HUES48 (cell line): ENCODE measurements around the gene RUFY1.

Experiments used
- H3K27ac ChIP-seq: one replicate; pipeline ENCODE4 v1.7.0; 2013; ENCODE audit warnings: low read depth, low read length, inconsistent platforms
- H3K27me3 ChIP-seq: 2 replicates; pipeline ENCODE4 v1.6.1; 2013; ENCODE audit warnings: mild to moderate bottlenecking, low read length; ENCODE audit not compliant: control insufficient read depth, insufficient read depth
- H3K36me3 ChIP-seq: 2 replicates; pipeline ENCODE4 v1.6.1; 2013; ENCODE audit warnings: low read length; ENCODE audit not compliant: control insufficient read depth, insufficient read depth
- H3K4me1 ChIP-seq: 2 replicates; pipeline ENCODE4 v1.6.1; 2013; ENCODE audit warnings: mild to moderate bottlenecking, low read length; ENCODE audit not compliant: control insufficient read depth, insufficient read depth
- H3K4me3 ChIP-seq: 2 replicates; pipeline ENCODE4 v1.5.1; 2013; ENCODE audit warnings: mild to moderate bottlenecking, low read depth, low read length
- H3K9ac ChIP-seq: 2 replicates; pipeline ENCODE4 v1.6.1; 2013; ENCODE audit warnings: mild to moderate bottlenecking, low read depth, low read length, moderate library complexity
- H3K9me3 ChIP-seq: 2 replicates; pipeline ENCODE4 v1.6.1; 2013; ENCODE audit warnings: low read length; ENCODE audit not compliant: control insufficient read depth, insufficient read depth

The RUFY1 gene

DNA sequence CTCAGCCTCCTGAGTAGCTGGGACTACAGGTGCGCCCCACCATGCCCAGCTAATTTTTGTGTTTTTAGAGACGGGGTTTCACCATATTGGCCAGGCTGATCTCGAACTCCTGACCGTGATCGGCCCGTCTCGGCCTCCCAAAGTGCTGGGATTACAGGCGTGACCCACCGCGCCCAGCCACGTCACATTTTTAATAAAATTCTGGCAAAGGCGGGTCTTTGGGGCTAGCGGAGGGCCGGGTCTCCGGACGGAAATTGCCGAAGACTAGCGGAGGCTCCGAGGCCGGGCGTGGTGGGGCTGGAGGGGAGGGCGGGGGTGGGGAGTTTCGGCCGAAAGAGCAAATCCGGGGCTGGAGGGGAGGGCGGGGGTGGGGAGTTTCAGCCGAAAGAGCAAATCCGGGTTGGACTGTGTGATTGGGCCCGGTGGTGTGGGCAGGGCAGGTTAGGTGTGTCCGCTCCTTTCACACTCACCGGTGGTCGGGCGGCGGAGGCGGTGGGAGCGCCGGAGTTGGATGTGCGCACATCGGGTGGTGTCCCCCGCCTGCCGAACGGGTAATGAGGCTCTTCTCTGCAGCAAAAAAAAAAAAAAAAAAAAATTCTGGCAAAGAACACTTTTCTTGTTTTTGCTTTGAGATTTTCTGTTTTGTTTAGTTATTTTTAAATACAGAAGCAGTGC, 27.1 kb downstream of the RUFY1 start:
- Histone ChIP-seq H3K9ac (no peak overlapping the region), H3K27me3 (no peaks in the 10 kb centered on the region), H3K9me3 (no peaks in the 10 kb centered on the region), H3K4me3 (no peak overlapping the region), H3K4me1 (no peaks in the 10 kb centered on the region), H3K36me3 (peaks cover 72% of the 10 kb centered on the region), H3K27ac (no peak overlapping the region)

DNA sequence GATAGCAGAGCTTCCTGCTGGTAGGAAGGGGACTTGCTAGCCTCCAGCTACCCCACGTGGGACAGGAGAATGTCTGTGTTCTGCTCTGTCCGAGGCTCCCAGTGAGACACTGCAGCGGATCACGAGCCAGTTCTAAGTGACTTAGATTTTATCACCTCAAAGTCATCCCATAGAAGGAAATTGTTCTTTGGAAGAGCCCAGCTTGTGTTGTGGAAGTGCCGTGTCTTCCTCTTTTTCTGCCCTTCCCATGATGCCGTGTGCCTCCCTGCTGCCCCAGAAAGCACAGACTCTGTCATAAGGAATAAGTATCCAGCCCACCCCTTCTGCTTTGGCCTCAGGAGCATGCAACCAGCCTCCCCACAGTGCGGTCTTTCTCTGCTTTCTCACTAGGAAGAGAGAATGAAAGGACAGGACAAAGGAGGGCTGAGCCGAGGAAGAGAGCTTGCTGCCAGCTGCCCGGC, 35.6 kb downstream of the RUFY1 start:
- Histone ChIP-seq H3K9me3 (no peaks in the 10 kb centered on the region), H3K27me3 (no peaks in the 10 kb centered on the region), H3K36me3 (peaks cover 72% of the 10 kb centered on the region), H3K4me1 (no peaks in the 10 kb centered on the region), H3K9ac (no peak overlapping the region), H3K27ac (peak overlapping the region; percentile 14), H3K4me3 (no peak overlapping the region)

DNA sequence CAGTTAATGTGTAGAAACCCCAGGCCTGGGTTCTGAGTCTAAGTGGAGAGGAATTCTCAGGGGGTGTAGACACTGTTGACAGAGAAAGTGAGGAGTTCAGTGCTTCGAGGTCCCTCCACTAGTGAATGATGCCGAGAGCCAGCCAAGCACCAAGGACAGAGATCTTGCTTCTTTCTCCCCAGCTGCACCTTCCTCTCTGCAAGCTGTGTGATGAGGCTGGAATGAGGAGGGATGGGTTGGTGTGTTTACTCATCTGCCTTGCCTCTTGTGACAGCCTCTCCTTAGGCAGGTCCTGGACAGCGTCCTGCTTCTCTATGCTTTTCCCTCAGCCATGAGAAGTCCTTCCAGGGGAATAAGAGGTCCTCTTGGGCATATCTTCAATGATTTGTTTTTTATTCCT, 37.8 kb downstream of the RUFY1 start:
- H3K9ac ChIP-seq, result no peak overlapping the region

DNA sequence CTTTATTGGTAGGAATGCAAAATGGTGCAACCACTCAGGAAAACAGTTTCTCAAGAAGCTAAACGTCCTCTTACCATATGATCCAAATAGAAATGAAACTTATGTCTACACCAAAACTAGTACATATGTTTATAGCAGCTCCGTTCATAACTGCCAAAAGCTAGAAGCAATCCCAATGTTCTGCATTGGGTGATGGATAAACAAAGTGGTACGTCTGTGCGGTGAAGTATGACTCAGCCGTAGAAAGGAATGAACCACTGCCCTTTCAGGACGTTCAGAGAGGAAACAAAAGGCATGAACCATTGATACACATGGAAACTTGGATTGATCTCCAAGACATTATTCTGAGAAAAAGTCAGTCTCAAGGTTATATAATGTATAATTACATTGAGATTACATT, 45.6 kb downstream of the RUFY1 start:
- no peak overlapping the region for H3K4me3 ChIP-seq
- no peak overlapping the region for H3K27ac ChIP-seq
- H3K9ac ChIP-seq, result no peak overlapping the region
- H3K27me3 ChIP-seq, result no peaks in the 10 kb centered on the region
- H3K36me3 ChIP-seq, result peaks cover 83% of the 10 kb centered on the region
- H3K4me1 ChIP-seq, result no peaks in the 10 kb centered on the region
- no peaks in the 10 kb centered on the region for H3K9me3 ChIP-seq

More for the DNA sequence above, 37.8 kb downstream of the RUFY1 start:
- Histone ChIP-seq H3K4me3 (no peak overlapping the region), H3K36me3 (peaks cover 73% of the 10 kb centered on the region), H3K27ac (no peak overlapping the region), H3K9me3 (no peaks in the 10 kb centered on the region), H3K27me3 (no peaks in the 10 kb centered on the region), H3K4me1 (no peaks in the 10 kb centered on the region)

DNA sequence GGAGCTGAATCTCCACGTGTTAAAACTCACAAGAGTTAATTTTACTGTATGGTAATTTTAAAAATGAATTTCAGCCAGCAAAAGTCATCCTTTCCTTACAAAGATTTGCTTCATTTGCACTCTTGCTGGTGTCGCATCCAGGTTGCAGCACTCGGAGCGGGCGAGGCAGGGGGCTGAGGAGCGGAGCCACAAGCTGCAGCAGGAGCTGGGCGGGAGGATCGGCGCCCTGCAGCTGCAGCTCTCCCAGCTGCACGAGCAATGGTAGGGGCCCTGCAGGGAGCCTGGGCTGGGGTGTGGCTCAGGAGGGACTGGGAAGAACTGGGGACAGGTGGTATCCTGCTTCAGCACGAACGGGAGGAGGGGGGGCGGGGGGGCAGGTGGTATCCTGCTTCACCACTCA, 46.1 kb downstream of the RUFY1 start:
- H3K4me3 ChIP-seq, result no peak overlapping the region
- no peak overlapping the region for H3K9ac ChIP-seq
- peaks cover 80% of the 10 kb centered on the region for H3K36me3 ChIP-seq
- no peaks in the 10 kb centered on the region for H3K9me3 ChIP-seq
- H3K27ac ChIP-seq, result no peak overlapping the region
- no peaks in the 10 kb centered on the region for H3K4me1 ChIP-seq
- no peaks in the 10 kb centered on the region for H3K27me3 ChIP-seq

DNA sequence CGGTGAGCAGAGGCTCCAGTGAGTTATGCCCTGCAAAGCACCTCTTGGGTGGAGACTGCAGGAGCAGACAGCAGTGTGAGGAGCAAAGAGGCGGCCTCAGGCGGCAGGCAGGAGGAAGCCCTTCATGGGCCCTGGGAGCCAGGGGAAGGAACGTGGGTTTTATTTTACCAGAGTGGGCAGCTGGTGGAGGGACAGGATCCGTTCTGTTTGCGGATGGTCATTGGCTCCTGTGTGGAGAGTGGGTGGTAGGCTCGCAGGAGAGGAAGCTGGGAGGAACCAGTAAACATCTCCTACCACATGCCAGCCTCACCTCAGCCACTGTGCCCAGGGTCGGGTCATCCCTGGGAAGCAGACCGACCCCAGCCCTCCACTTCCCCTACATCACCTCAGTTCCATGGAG, 48.7 kb downstream of the RUFY1 start:
- Histone ChIP-seq H3K9ac (no peak overlapping the region), H3K27me3 (no peaks in the 10 kb centered on the region), H3K9me3 (no peaks in the 10 kb centered on the region), H3K36me3 (peaks cover 71% of the 10 kb centered on the region), H3K4me1 (no peaks in the 10 kb centered on the region), H3K4me3 (no peak overlapping the region), H3K27ac (no peak overlapping the region)

DNA sequence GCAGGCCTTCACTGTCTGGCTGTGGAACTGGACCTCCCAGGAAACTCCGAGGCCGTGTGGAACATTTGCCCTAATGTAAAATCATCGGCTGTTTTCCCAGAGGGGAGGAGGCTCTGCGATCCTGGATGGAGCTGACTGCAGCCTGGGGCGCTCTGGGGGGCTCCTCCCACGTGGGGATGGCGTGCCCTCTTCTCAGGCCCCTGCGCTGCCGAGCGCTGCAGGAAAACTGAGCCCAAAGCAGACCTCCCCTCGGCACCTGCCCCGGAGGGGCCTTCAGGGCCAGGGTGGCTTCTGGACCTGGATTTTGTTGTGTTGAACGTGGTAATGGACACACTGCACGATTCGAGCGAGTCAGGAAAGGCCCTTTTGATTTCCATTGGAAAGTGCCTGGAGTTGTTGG, 49.2 kb downstream of the RUFY1 start:
- Histone ChIP-seq H3K4me3 (no peak overlapping the region), H3K4me1 (no peaks in the 10 kb centered on the region), H3K9me3 (no peaks in the 10 kb centered on the region), H3K27ac (no peak overlapping the region), H3K9ac (no peak overlapping the region), H3K27me3 (no peaks in the 10 kb centered on the region), H3K36me3 (peaks cover 73% of the 10 kb centered on the region)

DNA sequence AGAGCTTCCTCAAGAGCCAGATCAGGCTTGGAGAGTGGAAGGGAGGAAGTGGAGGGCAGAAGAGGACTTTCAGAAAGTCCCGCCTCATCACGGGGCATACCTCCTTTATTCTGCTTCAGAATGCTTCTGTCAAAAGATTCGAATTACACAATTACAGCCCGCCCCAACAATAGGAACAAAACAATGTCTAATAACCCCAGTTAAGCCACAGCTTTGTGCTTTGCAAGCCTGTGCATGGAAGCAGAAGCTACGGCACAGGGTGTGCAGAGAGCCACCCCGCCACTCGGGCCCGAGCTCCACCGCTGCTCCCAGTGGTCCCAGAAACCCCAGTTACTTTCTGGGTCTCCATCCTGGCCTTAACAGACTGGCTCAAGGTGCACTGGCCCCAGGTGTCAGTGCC, 49.6 kb downstream of the RUFY1 start:
- Histone ChIP-seq H3K36me3 (peaks cover 73% of the 10 kb centered on the region), H3K9me3 (no peaks in the 10 kb centered on the region)

DNA sequence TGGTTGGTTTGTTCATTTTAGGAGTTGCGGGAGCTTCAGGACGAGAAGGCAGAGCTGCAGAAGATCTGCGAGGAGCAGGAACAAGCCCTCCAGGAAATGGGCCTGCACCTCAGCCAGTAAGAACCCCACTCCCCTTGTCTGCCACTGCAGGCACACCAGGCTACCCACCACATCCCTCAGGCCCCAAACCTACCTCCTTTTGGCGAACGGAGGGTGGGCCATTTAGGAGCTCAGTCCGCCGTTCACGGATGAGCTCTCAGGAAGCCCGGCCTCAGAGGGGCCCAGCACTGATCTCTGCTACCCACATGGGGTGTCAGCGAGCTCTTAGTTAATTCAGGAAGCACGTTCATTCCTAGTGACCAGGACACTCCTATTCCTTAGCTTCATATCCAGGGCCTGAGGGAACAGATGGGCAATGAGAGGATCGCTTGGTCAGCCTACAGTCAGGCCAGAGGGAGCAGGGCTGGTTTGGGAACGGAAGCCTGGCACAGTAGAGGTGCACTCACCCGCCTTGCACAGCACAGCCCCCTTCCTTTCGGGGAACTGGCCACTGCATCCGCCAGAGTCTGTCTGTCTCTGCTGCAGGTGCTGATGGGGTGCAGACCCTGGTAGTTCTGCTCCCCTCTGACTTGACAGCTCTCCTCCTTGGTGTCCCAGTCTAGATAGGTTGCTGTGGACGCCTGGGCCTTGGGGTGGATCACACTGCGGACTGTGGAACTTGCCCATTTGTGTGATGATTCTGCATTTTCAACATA, 51.7 kb downstream of the RUFY1 start:
- Histone ChIP-seq H3K4me3 (no peak overlapping the region), H3K27me3 (no peaks in the 10 kb centered on the region), H3K9me3 (no peaks in the 10 kb centered on the region), H3K9ac (no peak overlapping the region), H3K27ac (no peak overlapping the region), H3K36me3 (peaks cover 74% of the 10 kb centered on the region), H3K4me1 (no peaks in the 10 kb centered on the region)

More for the DNA sequence above, 49.6 kb downstream of the RUFY1 start:
- Histone ChIP-seq H3K27ac (no peak overlapping the region), H3K4me1 (no peaks in the 10 kb centered on the region), H3K27me3 (no peaks in the 10 kb centered on the region), H3K9ac (no peak overlapping the region), H3K4me3 (no peak overlapping the region)

DNA sequence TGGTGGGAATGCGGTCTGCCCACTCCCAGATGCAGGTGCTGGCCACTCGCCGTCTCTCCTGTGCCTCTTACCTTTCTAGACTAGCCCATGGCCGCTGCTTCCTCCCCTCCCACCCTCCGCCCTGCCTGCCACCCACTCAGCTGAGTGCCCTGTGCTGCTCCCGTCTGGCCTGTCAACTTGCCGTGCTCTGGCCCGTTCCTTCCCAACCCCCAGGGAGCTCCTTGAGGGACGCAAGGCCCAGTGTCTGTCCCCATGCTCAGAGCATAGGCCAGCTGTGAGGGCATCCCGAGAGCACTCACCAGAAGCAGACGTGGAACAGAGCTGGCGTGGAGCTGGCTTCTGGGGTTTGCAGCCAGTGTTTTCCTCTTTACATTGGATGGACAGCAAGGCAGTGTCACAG, 53.0 kb downstream of the RUFY1 start:
- H3K4me3 ChIP-seq, result no peak overlapping the region
- H3K36me3 ChIP-seq, result peaks cover 78% of the 10 kb centered on the region
- no peak overlapping the region for H3K9ac ChIP-seq
- no peaks in the 10 kb centered on the region for H3K4me1 ChIP-seq
- H3K27me3 ChIP-seq, result no peaks in the 10 kb centered on the region
- no peaks in the 10 kb centered on the region for H3K9me3 ChIP-seq
- H3K27ac ChIP-seq, result no peak overlapping the region

DNA sequence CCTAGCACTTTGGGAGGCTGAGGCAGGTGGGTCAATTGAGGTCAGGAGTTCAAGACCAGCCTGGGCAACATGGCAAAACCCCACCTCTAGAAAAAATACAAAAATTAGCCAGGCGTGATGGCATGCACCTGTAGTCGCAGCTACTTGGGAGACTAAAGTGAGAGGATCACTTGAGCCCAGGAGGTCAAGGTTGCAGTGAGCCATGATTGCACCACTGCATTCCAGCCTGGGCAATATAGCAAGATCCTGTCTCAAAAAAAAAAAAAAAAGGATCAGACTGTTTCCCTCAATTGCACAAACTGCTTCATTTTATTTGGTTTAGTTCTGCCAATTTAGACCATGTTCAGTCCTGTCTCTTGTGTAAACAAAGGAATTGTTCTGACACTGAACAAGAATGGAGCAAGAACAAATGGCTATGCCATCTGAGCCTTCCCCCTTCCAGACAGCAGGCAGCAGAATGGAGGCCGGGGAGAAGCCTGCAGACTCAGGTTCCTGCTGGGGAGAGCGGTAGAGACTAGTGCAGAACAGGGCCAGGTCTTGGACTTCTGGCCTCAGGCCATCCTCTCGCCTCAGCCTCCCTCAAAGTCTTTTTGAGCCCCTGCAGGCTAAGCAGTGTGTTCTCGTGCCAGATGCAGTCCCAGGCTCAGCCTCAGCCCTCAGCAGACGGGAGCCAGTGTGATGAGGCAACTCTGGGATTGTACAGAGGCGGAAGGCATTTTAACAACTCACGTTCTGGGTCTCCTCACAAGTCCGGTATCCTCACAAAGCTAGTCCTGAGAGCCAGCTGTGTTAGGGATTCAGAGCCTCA, 54.9 kb downstream of the RUFY1 start:
- Histone ChIP-seq H3K4me3 (no peak overlapping the region), H3K36me3 (peaks cover 74% of the 10 kb centered on the region), H3K9me3 (no peaks in the 10 kb centered on the region), H3K4me1 (no peaks in the 10 kb centered on the region), H3K27ac (no peak overlapping the region), H3K9ac (no peak overlapping the region), H3K27me3 (no peaks in the 10 kb centered on the region)
